Ovary (tissue), 3 donors: ENCODE measurements around the gene SLC16A14.

Source experiments
- CTCF ChIP-seq, 3 donors: fragments of 450-650 bp in 2 of 3; fragments of 200-600 bp in 1 of 3; IDR thresholded peaks; one replicate each; pipeline versions ENCODE4 v1.5.1 to v1.8.0; 2016 to 2022; ENCODE audit warnings: antibody characterized with exemption in 3 of 3, mild to moderate bottlenecking in 1 of 3
- EP300 ChIP-seq: sonication (generic); formaldehyde crosslinking; IDR thresholded peaks from one replicate; pipeline ENCODE4 v1.6.1; 2017; ENCODE audit warnings: antibody characterized with exemption
- POLR2A ChIP-seq: fragments of 450-650 bp; IDR thresholded peaks from one replicate; pipeline ENCODE4 v1.6.1; 2017; ENCODE audit warnings: antibody characterized with exemption, mild to moderate bottlenecking, moderate library complexity
- donor health status: DM: no; HTN: no; CAD: no.

- TF ChIP-seq CTCF (IDR thresholded peaks at IDR 0.05) (no peak), POLR2A (no peak), EP300 (no peak)
Measured at GRCh38 chr2:230011617-230012016, 57.1 kb downstream of the SLC16A14 start.
